ENCODE results near the gene SLC35B2.

SLC35B2 gene, protein sequence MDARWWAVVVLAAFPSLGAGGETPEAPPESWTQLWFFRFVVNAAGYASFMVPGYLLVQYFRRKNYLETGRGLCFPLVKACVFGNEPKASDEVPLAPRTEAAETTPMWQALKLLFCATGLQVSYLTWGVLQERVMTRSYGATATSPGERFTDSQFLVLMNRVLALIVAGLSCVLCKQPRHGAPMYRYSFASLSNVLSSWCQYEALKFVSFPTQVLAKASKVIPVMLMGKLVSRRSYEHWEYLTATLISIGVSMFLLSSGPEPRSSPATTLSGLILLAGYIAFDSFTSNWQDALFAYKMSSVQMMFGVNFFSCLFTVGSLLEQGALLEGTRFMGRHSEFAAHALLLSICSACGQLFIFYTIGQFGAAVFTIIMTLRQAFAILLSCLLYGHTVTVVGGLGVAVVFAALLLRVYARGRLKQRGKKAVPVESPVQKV

GRCh38 chr6:44257025-44257752 is at the start of gene SLC35B2:
Gene SLC35B2 (minus strand): TSS chr6:44257528. CDS start chr6:44257410, 118 bp downstream.
- peak; percentile 66 for DNase-seq

DNA sequence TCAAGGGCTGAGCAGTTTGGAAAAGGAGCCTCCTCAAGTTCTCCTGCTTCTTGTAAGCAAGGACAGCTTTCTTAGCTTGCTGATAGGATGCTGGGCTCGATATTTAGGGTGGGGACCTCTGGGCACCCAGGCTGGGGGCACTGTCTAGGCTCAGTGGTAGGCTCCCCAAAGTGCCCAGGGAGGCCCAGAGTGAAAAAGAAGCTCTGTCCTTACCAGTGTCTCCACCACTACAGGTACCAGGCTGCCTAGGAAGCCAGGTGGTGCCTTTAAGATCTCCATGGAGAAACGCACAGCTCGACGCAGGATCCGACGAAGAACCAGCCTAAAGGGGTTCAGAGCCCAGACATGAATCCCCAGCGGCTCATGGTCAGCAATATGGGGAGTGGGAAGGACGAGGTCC is 49.4 kb upstream of the SLC35B2 start:
- no peak for DNase-seq

DNA sequence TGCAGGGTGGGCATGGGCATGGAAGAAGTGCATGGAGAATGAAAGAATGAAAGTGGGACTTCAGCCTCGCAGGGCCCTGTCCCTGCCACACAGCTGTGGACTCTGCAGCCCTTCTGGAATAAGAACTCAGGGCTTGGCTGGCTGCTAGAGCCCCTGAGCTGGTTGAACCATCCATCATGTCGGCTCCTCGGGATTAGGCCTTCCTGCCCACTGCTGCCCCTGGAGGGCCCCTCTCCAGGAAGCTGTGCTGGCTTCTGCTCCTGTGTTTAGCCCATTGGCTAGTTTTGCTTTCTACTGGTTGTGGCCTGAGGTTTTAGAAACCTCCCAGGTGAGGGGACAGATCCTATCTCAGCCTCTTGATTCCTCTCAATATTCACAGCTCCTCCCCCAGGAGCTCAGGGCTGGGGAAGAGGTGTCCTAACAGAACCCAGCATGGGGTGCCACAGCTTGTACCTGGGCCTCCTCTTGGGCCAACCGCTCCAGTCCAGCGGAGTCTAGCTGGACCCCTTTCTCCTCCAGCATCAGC is 47.9 kb upstream of the SLC35B2 start:
- DNase-seq = no peak

DNA sequence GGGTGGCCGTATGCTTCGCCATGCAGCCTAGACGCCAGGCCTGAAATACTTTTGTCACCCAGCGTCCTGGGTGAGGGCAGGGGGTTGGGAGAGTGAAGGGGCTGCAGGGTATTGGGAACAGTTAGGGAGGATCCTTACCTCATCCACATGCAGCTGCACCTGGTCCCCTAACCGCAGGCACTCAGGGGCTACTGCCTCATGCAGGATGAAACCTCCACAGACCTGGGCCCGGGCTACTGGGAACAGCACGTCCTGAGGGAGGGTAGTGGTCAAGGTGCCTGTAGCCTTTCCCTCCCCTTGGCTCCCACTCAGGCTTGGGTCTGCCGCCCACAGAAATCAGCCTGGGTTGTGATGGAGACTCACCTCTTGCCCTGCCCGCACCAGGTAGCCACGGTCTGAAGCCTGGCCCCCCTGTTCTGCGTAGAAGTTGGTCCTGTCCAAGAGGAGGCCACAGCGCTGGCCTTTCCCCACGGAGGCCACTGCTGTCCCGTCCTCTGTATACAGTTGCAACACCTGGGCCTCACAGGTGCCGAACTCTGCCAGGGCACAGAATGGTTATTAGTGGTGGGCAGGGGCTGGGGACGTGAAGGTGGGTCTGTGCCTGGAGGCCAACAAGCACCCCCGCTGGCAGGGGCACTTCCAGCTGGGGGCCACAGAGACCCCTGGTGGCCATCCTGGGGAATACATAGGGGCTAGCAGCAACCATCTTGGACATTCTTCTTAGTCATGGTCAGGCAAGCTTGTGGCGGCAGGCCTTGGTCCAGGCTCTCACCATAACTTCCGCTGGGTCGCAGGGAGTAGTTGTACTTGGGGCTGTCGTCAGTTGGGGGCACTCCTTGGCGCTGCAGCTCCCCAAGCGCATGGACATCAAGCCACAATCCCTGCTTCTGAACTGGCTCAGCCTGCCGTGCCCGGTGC is 47.2 kb upstream of the SLC35B2 start:
- DNase-seq = peak; percentile 40

DNA sequence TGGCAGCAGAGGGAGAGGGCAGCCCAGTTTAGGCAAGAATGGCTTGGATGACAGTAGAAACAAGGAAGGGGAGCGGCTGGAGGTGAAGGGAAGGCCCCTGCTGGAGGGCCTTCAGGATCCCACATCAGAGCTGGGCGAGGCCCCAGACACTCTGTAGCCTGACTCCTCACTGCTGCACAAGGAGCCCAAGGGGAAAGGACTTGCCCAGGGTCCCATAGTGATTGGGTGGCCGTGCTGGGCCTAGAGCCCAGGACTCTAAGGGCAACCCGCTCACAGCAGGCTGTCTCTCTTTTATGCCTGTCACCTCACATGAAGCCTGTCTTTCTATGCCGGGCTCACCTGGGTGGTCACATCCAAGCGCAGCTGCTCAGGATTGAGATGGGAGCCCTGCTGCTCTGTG is 46.5 kb upstream of the SLC35B2 start:
- DNase-seq = no peak

GRCh38 chr6:44302856-44303255 is 45.5 kb upstream of the SLC35B2 start:
- DNase-seq = no peak

DNA sequence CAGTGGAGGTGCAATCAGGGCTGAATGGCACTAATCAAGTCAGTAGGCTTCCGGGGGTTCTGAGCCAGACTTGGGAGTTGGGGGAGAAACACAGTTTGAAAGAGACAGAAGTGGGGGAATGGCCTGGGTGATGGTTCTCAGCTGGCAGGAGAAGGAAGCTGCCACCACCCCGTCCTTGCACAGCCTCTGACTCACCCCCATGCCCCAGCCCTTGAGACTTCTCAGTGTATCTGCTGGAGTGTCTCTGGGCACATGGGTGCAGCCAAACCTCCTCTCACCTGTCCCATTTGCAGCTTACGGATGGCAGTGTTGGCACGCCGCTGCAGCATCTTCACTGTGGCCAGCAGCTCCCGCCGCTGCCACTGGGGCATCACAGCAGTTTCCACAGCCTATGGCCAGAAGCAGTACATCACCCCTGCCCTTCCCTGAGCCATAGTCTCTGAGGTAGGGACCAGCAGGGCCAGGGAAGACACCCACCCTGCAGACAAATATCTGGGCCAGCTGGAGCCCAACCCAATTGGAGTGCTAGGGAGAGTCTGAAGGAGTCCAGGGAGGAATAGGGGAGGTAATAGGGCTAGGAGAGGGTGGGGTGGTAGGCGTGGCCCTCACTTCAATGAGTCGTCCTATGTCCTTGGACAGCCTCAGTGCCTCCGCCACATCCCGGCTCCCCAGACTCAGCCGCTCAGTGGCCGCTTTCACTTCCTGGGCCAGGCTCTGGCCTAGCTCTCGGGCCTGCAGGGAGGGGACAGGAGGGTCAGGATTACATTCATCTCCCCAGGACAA is 44.6 kb upstream of the SLC35B2 start:
- DNase-seq = no peak

GRCh38 chr6:44301106-44301505 is 43.8 kb upstream of the SLC35B2 start:
- DNase-seq = no peak

- no peak for DNase-seq
Measured at GRCh38 chr6:44300292-44300823, 43.0 kb upstream of the SLC35B2 start.

GRCh38 chr6:44298864-44299263 is 41.5 kb upstream of the SLC35B2 start:
- DNase-seq = no peak

GRCh38 chr6:44298055-44298803 is 40.9 kb upstream of the SLC35B2 start:
- DNase-seq = no peak

GRCh38 chr6:44297063-44298038 is 40.0 kb upstream of the SLC35B2 start:
- peak; percentile 38 for DNase-seq

GRCh38 chr6:44294832-44295791 is 37.8 kb upstream of the SLC35B2 start:
- no peak for DNase-seq

- DNase-seq = no peak
Measured at GRCh38 chr6:44292661-44293365, 35.5 kb upstream of the SLC35B2 start.

DNA sequence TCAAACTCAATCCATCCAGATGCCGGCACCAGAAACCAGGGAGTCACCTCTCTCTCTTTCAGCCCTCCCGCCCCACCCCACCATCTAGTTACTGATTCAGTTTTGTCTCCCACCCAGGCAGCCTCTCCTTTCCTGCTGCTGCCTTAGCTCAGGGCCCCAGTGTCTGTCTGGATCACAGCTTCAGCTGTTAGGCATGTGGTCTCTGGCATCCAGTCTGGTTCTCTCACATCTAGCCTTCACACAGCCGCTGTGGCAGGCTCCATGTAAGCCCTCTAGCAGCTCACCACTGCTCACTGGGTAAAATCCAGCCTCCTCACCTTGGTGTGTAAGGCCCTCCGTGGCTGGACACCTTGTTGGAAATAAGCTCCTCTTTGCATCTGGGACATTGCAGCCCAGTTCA is 34.5 kb upstream of the SLC35B2 start:
- DNase-seq = no peak

- DNase-seq = no peak
Measured at GRCh38 chr6:44289726-44290260, 32.5 kb upstream of the SLC35B2 start.

DNA sequence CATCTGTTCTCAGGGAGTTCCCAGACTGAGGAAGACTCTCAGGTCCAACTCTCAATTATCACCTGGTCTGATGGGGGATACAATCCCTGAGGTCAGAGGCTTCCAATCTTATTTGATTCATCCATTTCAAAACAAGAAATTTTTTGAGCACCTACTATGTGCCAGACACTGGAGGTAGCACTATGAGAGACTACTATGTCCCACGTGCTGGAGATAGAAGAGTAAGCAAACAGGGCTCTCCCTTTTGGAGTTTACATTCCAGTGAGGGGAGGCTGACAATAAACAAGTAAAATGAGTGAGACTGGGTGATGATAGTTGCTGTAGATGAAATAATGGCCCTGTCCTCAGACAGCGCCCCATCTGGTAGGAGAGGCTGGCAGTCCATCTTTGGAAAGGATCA is 29.4 kb upstream of the SLC35B2 start:
- no peak for DNase-seq

DNA sequence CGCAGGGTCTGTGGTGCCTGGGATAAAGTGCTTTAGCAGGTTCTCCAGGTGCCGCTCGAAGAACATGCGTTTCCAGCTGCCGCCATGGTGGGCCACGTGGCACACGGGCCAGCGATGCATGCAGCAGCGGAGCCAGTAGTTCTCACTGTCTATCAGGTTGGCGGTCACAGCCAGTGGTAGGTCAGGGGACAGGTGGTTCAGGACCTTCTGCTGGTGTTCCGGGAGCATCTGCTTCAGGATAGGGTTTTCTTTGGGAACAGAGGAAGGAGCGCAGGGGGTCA is 28.9 kb upstream of the SLC35B2 start:
- DNase-seq = no peak

All from activated CD4-positive, alpha-beta T cell treated with anti-CD3 and anti-CD28 coated beads, Interleukin-2, amount 50 U/mL, for 16 hours (primary cell).